GM23338 (cell line): ENCODE data around the gene FNIP2. TPM values are rescaled to one million over a fixed set of nuclear protein-coding genes. Genes with fewer than 3 reads are reported as not detected.
A peak's percentile ranks its signal among the peaks of the same experiment; 100 is the strongest.

Experiments used
- ATAC-seq: fragments of 200-7000 bp; cut with Tn5 transposase; 3 replicates; pipeline ENCODE4 v1.9.1; 2020
- DNase-seq: peaks from one replicate; pipeline ENCODE4 v3.0.0-alpha.2; 2015; ENCODE audit warnings: low spot score
- H2AFZ ChIP-seq: fragments of 200-600 bp; sonication (generic); 2 replicates; pipeline ENCODE4 v1.8.0; 2016; ENCODE audit warnings: antibody characterized with exemption, mild to moderate bottlenecking, moderate library complexity
- H3F3A ChIP-seq: fragments of 200-600 bp; sonication (generic); replicated peaks from 2 replicates; pipeline ENCODE4 v1.8.0; 2017; ENCODE audit warnings: antibody characterized with exemption, mixed run types, low read depth
- H3K27ac ChIP-seq: fragments of 200-600 bp; sonication (generic); 2 replicates; pipeline ENCODE4 v1.6.1; 2016; ENCODE audit warnings: low read depth
- H3K27me3 ChIP-seq: fragments of 200-600 bp; sonication (generic); 2 replicates; pipeline ENCODE4 v1.8.0; 2016; ENCODE audit warnings: mild to moderate bottlenecking, mixed run types, moderate library complexity; ENCODE audit not compliant: insufficient read depth
- H3K36me3 ChIP-seq: fragments of 200-600 bp; sonication (generic); 2 replicates; pipeline ENCODE4 v1.8.0; 2016; ENCODE audit warnings: mild to moderate bottlenecking; ENCODE audit not compliant: insufficient read depth
- H3K4me1 ChIP-seq: fragments of 200-600 bp; sonication (generic); 2 replicates; pipeline ENCODE4 v1.8.0; 2016; ENCODE audit warnings: mild to moderate bottlenecking, moderate library complexity; ENCODE audit not compliant: insufficient read depth
- H3K4me2 ChIP-seq: fragments of 200-600 bp; sonication (generic); 2 replicates; pipeline ENCODE4 v1.7.1; 2017; ENCODE audit warnings: mixed run types
- H3K4me3 ChIP-seq: fragments of 200-600 bp; sonication (generic); 2 replicates; pipeline ENCODE4 v1.6.1; 2016; ENCODE audit warnings: mixed run types
- H3K79me2 ChIP-seq: fragments of 200-600 bp; sonication (generic); replicated peaks from 2 replicates; pipeline ENCODE4 v1.8.0; 2017; ENCODE audit warnings: mild to moderate bottlenecking; ENCODE audit not compliant: insufficient read depth
- H3K9me2 ChIP-seq: fragments of 200-600 bp; sonication (generic); 2 replicates; pipeline ENCODE4 v1.8.0; 2017; ENCODE audit not compliant: insufficient read depth
- H4K20me1 ChIP-seq: fragments of 200-600 bp; sonication (generic); replicated peaks from 2 replicates; pipeline ENCODE4 v1.8.0; 2017; ENCODE audit warnings: mild to moderate bottlenecking; ENCODE audit not compliant: insufficient read depth
- H3K27ac Mint-ChIP-seq: 2 replicates; pipeline ENCODE4 v1.8.0; 2020; ENCODE audit warnings: inconsistent platforms, mild to moderate bottlenecking, moderate library complexity, mixed read lengths
- H3K27me3 Mint-ChIP-seq: 3 replicates; pipeline ENCODE4 v1.8.0; 2022; ENCODE audit warnings: low read depth, mild to moderate bottlenecking, moderate library complexity, mixed read lengths, inconsistent platforms; ENCODE audit not compliant: insufficient read depth, poor library complexity
- H3K36me3 Mint-ChIP-seq: 3 replicates; pipeline ENCODE4 v1.8.0; 2021; ENCODE audit warnings: low read depth, mild to moderate bottlenecking, inconsistent platforms, moderate library complexity, mixed read lengths
- H3K4me1 Mint-ChIP-seq: 3 replicates; pipeline ENCODE4 v1.8.0; 2020; ENCODE audit warnings: mild to moderate bottlenecking, inconsistent platforms, mixed read lengths
- H3K4me3 Mint-ChIP-seq: 3 replicates; pipeline ENCODE4 v1.8.0; 2021; ENCODE audit warnings: moderate library complexity, mild to moderate bottlenecking, inconsistent platforms, mixed read lengths
- H3K9me3 Mint-ChIP-seq: 3 replicates; pipeline ENCODE4 v1.8.0; 2020; ENCODE audit warnings: moderate library complexity, mild to moderate bottlenecking, inconsistent platforms, mixed read lengths
- CREB1 ChIP-seq: fragments of 250-450 bp; sonication (Bioruptor Pico); IDR thresholded peaks from 2 replicates; pipeline ENCODE4 v1.5.0; 2020; ENCODE audit warnings: low read depth, mild to moderate bottlenecking, moderate library complexity
- EZH2 ChIP-seq: fragments of 200-600 bp; sonication (generic); IDR thresholded peaks from one replicate; pipeline ENCODE4 v1.8.0; 2017; ENCODE audit warnings: antibody characterized with exemption, mild to moderate bottlenecking, low read depth; ENCODE audit not compliant: unreplicated experiment
- EZH2phosphoT487 ChIP-seq: fragments of 200-600 bp; sonication (generic); IDR thresholded peaks from one replicate; pipeline ENCODE4 v1.8.1; 2018; ENCODE audit warnings: antibody characterized with exemption; ENCODE audit not compliant: unreplicated experiment
- JUNB ChIP-seq: IDR thresholded peaks from one replicate; pipeline ENCODE4 v1.6.1; 2016; ENCODE audit warnings: antibody characterized with exemption; ENCODE audit not compliant: unreplicated experiment
- NANOG ChIP-seq: IDR thresholded peaks from 2 replicates; pipeline ENCODE4 v1.6.1; 2016; ENCODE audit warnings: antibody characterized with exemption, borderline replicate concordance
- POLR2AphosphoS5 ChIP-seq: IDR thresholded peaks from 2 replicates; pipeline ENCODE4 v1.6.1; 2016; ENCODE audit warnings: antibody characterized with exemption, low read depth
- STAT1 ChIP-seq: IDR thresholded peaks from one replicate; pipeline ENCODE4 v1.6.1; 2016; ENCODE audit warnings: antibody characterized with exemption; ENCODE audit not compliant: unreplicated experiment
- ZNF114 ChIP-seq: fragments of 250-450 bp; sonication (Bioruptor Pico); IDR thresholded peaks from 2 replicates; pipeline ENCODE4 v1.5.0; 2020; ENCODE audit warnings: mild to moderate bottlenecking, moderate library complexity
- ZNF331 ChIP-seq: fragments of 250-450 bp; sonication (Bioruptor Pico); IDR thresholded peaks from 2 replicates; pipeline ENCODE4 v1.5.0; 2020; ENCODE audit warnings: low read depth, mild to moderate bottlenecking, moderate library complexity
- polyA plus RNA-seq: library from polyadenylated mRNA; unstranded; fragments of >200 nt; fragmentation: Nextera tagmentation; extraction: Ambion mirVana; gene quantifications from 2 replicates; pipeline ENCODE4 v1.2.1, GENCODE V29; 2016
- total RNA-seq: library from RNA; depleted of rRNA; stranded (reverse); fragments of >200 nt; shearing (Covaris generic); gene quantifications from 2 replicates; pipeline ENCODE4 v1.2.3, GENCODE V29; 2014
- TF ChIP-seq, protein P1 (sequence below): fragments of 250-450 bp; sonication (Bioruptor Pico); IDR thresholded peaks from 2 replicates; pipeline ENCODE4 v1.5.0; 2020; ENCODE audit warnings: mild to moderate bottlenecking, moderate library complexity
- TF ChIP-seq, protein P2 (sequence below), 2 experiments: fragments of 200-600 bp in 1 of 2; sonication (generic) in 1 of 2; conservative IDR thresholded peaks; 2 replicates each; pipeline versions ENCODE4 v1.5.1 to v1.6.1; 2016 to 2017; ENCODE audit warnings: antibody characterized with exemption in 2 of 2, low read depth in 2 of 2, mild to moderate bottlenecking in 2 of 2, moderate library complexity in 1 of 2
- TF ChIP-seq, protein P3 (sequence below): IDR thresholded peaks from one replicate; pipeline ENCODE4 v1.6.1; 2018; ENCODE audit warnings: antibody characterized with exemption; ENCODE audit not compliant: unreplicated experiment
- TF ChIP-seq, protein P4 (sequence below): IDR thresholded peaks from 2 replicates; pipeline ENCODE4 v1.6.1; 2016; ENCODE audit warnings: antibody characterized with exemption

Gene FNIP2
- total and polyA plus RNA-seq, 2 experiments from 2014 or later: 2.7 to 17.2 TPM

DNA sequence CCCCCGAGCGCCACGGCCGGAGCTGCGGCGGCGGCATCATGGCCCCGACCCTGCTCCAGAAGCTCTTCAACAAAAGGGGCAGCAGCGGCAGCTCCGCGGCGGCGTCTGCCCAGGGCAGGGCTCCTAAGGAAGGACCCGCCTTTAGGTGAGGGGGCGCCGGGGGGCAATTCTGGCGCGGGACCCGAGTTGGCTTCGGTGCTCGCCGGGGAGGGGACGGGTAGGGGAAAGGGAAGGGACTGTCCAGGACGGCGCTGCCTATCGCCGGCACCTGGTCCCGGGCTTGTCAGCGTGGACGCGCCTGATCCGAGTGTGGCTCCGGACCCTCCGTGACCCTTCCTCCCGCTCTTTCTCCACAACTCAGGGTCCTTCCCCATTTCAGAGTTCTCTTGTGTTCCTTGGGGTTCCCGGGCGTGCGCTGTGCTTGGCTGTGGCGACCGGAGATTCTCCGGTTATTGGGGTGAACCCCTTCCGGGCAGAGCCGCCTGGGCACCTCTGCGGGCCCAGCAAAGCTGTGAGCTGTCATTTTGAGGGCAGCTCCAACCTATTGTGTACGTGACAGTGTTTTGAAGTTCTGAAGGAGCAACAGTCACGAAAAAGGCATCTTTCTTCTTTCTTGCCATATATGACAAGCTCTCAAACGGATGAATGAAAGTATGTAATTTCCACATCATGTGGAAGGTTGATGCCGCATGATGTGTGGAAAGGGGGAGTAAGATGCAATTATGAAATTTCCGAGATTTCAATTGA lies 522 bp downstream of the FNIP2 start:
- no peaks in the 10 kb centered on the region for H3K9me2 ChIP-seq
- TF ChIP-seq ZNF331 (CRISPR knock-in tag): no peak
- TF ChIP-seq, protein P1, sequence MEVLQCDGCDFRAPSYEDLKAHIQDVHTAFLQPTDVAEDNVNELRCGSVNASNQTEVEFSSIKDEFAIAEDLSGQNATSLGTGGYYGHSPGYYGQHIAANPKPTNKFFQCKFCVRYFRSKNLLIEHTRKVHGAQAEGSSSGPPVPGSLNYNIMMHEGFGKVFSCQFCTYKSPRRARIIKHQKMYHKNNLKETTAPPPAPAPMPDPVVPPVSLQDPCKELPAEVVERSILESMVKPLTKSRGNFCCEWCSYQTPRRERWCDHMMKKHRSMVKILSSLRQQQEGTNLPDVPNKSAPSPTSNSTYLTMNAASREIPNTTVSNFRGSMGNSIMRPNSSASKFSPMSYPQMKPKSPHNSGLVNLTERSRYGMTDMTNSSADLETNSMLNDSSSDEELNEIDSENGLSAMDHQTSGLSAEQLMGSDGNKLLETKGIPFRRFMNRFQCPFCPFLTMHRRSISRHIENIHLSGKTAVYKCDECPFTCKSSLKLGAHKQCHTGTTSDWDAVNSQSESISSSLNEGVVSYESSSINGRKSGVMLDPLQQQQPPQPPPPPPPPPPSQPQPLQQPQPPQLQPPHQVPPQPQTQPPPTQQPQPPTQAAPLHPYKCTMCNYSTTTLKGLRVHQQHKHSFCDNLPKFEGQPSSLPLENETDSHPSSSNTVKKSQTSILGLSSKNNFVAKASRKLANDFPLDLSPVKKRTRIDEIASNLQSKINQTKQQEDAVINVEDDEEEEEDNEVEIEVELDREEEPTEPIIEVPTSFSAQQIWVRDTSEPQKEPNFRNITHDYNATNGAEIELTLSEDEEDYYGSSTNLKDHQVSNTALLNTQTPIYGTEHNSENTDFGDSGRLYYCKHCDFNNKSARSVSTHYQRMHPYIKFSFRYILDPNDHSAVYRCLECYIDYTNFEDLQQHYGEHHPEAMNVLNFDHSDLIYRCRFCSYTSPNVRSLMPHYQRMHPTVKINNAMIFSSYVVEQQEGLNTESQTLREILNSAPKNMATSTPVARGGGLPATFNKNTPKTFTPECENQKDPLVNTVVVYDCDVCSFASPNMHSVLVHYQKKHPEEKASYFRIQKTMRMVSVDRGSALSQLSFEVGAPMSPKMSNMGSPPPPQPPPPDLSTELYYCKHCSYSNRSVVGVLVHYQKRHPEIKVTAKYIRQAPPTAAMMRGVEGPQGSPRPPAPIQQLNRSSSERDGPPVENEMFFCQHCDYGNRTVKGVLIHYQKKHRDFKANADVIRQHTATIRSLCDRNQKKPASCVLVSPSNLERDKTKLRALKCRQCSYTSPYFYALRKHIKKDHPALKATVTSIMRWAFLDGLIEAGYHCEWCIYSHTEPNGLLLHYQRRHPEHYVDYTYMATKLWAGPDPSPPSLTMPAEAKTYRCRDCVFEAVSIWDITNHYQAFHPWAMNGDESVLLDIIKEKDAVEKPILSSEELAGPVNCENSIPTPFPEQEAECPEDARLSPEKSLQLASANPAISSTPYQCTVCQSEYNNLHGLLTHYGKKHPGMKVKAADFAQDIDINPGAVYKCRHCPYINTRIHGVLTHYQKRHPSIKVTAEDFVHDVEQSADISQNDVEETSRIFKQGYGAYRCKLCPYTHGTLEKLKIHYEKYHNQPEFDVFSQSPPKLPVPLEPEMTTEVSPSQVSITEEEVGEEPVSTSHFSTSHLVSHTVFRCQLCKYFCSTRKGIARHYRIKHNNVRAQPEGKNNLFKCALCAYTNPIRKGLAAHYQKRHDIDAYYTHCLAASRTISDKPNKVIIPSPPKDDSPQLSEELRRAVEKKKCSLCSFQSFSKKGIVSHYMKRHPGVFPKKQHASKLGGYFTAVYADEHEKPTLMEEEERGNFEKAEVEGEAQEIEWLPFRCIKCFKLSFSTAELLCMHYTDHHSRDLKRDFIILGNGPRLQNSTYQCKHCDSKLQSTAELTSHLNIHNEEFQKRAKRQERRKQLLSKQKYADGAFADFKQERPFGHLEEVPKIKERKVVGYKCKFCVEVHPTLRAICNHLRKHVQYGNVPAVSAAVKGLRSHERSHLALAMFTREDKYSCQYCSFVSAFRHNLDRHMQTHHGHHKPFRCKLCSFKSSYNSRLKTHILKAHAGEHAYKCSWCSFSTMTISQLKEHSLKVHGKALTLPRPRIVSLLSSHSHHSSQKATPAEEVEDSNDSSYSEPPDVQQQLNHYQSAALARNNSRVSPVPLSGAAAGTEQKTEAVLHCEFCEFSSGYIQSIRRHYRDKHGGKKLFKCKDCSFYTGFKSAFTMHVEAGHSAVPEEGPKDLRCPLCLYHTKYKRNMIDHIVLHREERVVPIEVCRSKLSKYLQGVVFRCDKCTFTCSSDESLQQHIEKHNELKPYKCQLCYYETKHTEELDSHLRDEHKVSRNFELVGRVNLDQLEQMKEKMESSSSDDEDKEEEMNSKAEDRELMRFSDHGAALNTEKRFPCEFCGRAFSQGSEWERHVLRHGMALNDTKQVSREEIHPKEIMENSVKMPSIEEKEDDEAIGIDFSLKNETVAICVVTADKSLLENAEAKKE (CRISPR knock-in tag): no peak
- TF ChIP-seq, protein P2, sequence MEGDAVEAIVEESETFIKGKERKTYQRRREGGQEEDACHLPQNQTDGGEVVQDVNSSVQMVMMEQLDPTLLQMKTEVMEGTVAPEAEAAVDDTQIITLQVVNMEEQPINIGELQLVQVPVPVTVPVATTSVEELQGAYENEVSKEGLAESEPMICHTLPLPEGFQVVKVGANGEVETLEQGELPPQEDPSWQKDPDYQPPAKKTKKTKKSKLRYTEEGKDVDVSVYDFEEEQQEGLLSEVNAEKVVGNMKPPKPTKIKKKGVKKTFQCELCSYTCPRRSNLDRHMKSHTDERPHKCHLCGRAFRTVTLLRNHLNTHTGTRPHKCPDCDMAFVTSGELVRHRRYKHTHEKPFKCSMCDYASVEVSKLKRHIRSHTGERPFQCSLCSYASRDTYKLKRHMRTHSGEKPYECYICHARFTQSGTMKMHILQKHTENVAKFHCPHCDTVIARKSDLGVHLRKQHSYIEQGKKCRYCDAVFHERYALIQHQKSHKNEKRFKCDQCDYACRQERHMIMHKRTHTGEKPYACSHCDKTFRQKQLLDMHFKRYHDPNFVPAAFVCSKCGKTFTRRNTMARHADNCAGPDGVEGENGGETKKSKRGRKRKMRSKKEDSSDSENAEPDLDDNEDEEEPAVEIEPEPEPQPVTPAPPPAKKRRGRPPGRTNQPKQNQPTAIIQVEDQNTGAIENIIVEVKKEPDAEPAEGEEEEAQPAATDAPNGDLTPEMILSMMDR (conservative IDR thresholded peaks at IDR 0.05; ENCODE audit: low read depth in 2 of 2): no peak
- no peak for TF ChIP-seq STAT1
- no peak for TF ChIP-seq NANOG
- no peak for TF ChIP-seq JUNB
- TF ChIP-seq EZH2: no peak
- TF ChIP-seq POLR2AphosphoS5: no peak
- TF ChIP-seq CREB1 (CRISPR knock-in tag): no peak
- TF ChIP-seq, protein P3, sequence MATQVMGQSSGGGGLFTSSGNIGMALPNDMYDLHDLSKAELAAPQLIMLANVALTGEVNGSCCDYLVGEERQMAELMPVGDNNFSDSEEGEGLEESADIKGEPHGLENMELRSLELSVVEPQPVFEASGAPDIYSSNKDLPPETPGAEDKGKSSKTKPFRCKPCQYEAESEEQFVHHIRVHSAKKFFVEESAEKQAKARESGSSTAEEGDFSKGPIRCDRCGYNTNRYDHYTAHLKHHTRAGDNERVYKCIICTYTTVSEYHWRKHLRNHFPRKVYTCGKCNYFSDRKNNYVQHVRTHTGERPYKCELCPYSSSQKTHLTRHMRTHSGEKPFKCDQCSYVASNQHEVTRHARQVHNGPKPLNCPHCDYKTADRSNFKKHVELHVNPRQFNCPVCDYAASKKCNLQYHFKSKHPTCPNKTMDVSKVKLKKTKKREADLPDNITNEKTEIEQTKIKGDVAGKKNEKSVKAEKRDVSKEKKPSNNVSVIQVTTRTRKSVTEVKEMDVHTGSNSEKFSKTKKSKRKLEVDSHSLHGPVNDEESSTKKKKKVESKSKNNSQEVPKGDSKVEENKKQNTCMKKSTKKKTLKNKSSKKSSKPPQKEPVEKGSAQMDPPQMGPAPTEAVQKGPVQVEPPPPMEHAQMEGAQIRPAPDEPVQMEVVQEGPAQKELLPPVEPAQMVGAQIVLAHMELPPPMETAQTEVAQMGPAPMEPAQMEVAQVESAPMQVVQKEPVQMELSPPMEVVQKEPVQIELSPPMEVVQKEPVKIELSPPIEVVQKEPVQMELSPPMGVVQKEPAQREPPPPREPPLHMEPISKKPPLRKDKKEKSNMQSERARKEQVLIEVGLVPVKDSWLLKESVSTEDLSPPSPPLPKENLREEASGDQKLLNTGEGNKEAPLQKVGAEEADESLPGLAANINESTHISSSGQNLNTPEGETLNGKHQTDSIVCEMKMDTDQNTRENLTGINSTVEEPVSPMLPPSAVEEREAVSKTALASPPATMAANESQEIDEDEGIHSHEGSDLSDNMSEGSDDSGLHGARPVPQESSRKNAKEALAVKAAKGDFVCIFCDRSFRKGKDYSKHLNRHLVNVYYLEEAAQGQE: no peak
- TF ChIP-seq, protein P4, sequence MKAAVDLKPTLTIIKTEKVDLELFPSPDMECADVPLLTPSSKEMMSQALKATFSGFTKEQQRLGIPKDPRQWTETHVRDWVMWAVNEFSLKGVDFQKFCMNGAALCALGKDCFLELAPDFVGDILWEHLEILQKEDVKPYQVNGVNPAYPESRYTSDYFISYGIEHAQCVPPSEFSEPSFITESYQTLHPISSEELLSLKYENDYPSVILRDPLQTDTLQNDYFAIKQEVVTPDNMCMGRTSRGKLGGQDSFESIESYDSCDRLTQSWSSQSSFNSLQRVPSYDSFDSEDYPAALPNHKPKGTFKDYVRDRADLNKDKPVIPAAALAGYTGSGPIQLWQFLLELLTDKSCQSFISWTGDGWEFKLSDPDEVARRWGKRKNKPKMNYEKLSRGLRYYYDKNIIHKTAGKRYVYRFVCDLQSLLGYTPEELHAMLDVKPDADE: no peak
- TF ChIP-seq EZH2phosphoT487: no peak
- no peak for TF ChIP-seq ZNF114 (CRISPR knock-in tag)
- peaks cover 26% of the 10 kb centered on the region for H3K4me1 Mint-ChIP-seq

More for the DNA sequence above, 522 bp downstream of the FNIP2 start:
- Histone ChIP-seq H3F3A (peaks cover 3% of the 10 kb centered on the region; the same call in 1 of the 2 replicates), H3K4me1 (peaks cover 17% of the 10 kb centered on the region), H3K27me3 (peaks cover 20% of the 10 kb centered on the region), H3K4me3 (peak overlapping the region; percentile 92), H3K79me2 (peaks cover 48% of the 10 kb centered on the region), H2AFZ (peak overlapping the region; percentile 97), H3K4me2 (peak overlapping the region; percentile 94), H3K27ac (no peak overlapping the region), H3K36me3 (no peaks in the 10 kb centered on the region), H4K20me1 (peaks cover 10% of the 10 kb centered on the region; the same call in 1 of the 2 replicates)
- ATAC-seq (peak; percentile 61), DNase-seq (peak; percentile 54)
- Mint-ChIP-seq H3K27ac (no peak overlapping the region), H3K27me3 (peaks cover 9% of the 10 kb centered on the region), H3K9me3 (no peaks in the 10 kb centered on the region; the same call in 2 of the 3 replicates), H3K36me3 (no peaks in the 10 kb centered on the region), H3K4me3 (peak overlapping the region; percentile 98)
